Measurements from ENCODE around the gene TBC1D21. TPM values are rescaled to one million over a fixed set of nuclear protein-coding genes. Genes with fewer than 3 reads are reported as not detected.

Gene TBC1D21
- total and polyA plus RNA-seq, 9 of the 15 experiments (the other 6 are each of a cell fraction or from before 2014, with no cell fraction given): not detected

GRCh38 chr15:73908030-73908821 is 34.9 kb downstream of the TBC1D21 start:
- Histone ChIP-seq H3K9me1 (ENCODE audit: control insufficient read depth, insufficient read depth, low read length) (no peaks in the 10 kb centered on the region), H4K20me1 (replicated peaks; ENCODE audit: control insufficient read depth, insufficient read depth, low read length) (peaks cover 4% of the 10 kb centered on the region; the same call in 1 of the 2 replicates), H3K9me3 (replicated peaks; ENCODE audit: control insufficient read depth, insufficient read depth, low read depth, low read length) (no peaks in the 10 kb centered on the region), H3K4me3 (no peak overlapping the region), H2AFZ (ENCODE audit: low read depth, low read length) (0 out of 2 replicates have a peak overlapping the region, but pooled peaks have one; percentile 28), H3K27me3 (ENCODE audit: control insufficient read depth in 2 of 2, insufficient read depth in 2 of 2, low read length in 2 of 2) (peaks cover 0 to 37% of the 10 kb centered on the region in 2 experiments; a peak in 3 of 5 replicates), H3K4me2 (ENCODE audit: insufficient read depth, low read length) (no peak overlapping the region), H3K27ac (ENCODE audit: extremely low read depth, low read depth, low read length) (no peak overlapping the region), H3K36me3 (ENCODE audit: control insufficient read depth, insufficient read depth, low read length) (no peaks in the 10 kb centered on the region), H3K9ac (ENCODE audit: insufficient read depth in 1 of 2, low read depth in 2 of 2, low read length in 2 of 2) (no peak overlapping the region), H3K79me2 (ENCODE audit: control insufficient read depth, insufficient read depth, low read length) (no peaks in the 10 kb centered on the region), H3K4me1 (replicated peaks in 1 of 2; ENCODE audit: control insufficient read depth in 2 of 2, insufficient read depth in 2 of 2, low read length in 2 of 2) (no peaks in the 10 kb centered on the region)
- in situ Hi-C loops (cut with MboI): no loop called here
- FAIRE-seq: peak; percentile 84
- intact Hi-C loops (cut with micrococcal nuclease): loop anchor here (1.0 to 5.0 kb wide), 2 partner anchors 34 to 196 kb away; no protein-coding TSS in a partner anchor
- ChIA-PET CTCF (ENCODE audit: low intra/inter-chr PET ratio) (interaction anchor here (1.8 kb wide), 1 partner anchor 34 kb away, joined by 9 read pairs; the partner anchor contains the start of gene TBC1D21), POLR2A (no interaction called here)
- no TSS peak for BruUV-seq (replicated peaks)
- peak; percentile 100 for ATAC-seq
- peak; percentile 67 to 75 (median 70) for DNase-seq (ENCODE audit: extremely low read depth in 1 of 4, low spot score in 3 of 4)
- WGBS (ENCODE audit: insufficient coverage, low coverage, missing lambda C conversion rate): 3% methylated on average over 6 of the region's 7 CpGs
- TF ChIP-seq, protein P1, sequence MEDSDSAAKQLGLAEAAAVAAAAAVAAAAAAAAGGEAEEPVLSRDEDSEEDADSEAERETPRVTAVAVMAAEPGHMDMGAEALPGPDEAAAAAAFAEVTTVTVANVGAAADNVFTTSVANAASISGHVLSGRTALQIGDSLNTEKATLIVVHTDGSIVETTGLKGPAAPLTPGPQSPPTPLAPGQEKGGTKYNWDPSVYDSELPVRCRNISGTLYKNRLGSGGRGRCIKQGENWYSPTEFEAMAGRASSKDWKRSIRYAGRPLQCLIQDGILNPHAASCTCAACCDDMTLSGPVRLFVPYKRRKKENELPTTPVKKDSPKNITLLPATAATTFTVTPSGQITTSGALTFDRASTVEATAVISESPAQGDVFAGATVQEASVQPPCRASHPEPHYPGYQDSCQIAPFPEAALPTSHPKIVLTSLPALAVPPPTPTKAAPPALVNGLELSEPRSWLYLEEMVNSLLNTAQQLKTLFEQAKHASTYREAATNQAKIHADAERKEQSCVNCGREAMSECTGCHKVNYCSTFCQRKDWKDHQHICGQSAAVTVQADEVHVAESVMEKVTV (CRISPR knock-in tag; IDR thresholded peaks at IDR 0.05): peak; percentile 59; the same call in 1 of the 2 replicates
- no peak for TF ChIP-seq E2F3 (CRISPR knock-in tag; IDR thresholded peaks at IDR 0.05)
- TF ChIP-seq, protein P2, sequence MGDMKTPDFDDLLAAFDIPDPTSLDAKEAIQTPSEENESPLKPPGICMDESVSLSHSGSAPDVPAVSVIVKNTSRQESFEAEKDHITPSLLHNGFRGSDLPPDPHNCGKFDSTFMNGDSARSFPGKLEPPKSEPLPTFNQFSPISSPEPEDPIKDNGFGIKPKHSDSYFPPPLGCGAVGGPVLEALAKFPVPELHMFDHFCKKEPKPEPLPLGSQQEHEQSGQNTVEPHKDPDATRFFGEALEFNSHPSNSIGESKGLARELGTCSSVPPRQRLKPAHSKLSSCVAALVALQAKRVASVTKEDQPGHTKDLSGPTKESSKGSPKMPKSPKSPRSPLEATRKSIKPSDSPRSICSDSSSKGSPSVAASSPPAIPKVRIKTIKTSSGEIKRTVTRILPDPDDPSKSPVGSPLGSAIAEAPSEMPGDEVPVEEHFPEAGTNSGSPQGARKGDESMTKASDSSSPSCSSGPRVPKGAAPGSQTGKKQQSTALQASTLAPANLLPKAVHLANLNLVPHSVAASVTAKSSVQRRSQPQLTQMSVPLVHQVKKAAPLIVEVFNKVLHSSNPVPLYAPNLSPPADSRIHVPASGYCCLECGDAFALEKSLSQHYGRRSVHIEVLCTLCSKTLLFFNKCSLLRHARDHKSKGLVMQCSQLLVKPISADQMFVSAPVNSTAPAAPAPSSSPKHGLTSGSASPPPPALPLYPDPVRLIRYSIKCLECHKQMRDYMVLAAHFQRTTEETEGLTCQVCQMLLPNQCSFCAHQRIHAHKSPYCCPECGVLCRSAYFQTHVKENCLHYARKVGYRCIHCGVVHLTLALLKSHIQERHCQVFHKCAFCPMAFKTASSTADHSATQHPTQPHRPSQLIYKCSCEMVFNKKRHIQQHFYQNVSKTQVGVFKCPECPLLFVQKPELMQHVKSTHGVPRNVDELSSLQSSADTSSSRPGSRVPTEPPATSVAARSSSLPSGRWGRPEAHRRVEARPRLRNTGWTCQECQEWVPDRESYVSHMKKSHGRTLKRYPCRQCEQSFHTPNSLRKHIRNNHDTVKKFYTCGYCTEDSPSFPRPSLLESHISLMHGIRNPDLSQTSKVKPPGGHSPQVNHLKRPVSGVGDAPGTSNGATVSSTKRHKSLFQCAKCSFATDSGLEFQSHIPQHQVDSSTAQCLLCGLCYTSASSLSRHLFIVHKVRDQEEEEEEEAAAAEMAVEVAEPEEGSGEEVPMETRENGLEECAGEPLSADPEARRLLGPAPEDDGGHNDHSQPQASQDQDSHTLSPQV (IDR thresholded peaks at IDR 0.05): no peak
- TF ChIP-seq POLR3G (IDR thresholded peaks at IDR 0.05; ENCODE audit: extremely low read depth, insufficient read length, insufficient replicate concordance): no peak
- TF ChIP-seq EZH2 (IDR thresholded peaks at IDR 0.05; ENCODE audit: borderline replicate concordance, low read depth, low read length): no peak
- TF ChIP-seq TFAP4 (CRISPR knock-in tag; IDR thresholded peaks at IDR 0.05; ENCODE audit: borderline replicate concordance): peak; percentile 33; the same call in 1 of the 2 replicates
- TF ChIP-seq, protein P3, sequence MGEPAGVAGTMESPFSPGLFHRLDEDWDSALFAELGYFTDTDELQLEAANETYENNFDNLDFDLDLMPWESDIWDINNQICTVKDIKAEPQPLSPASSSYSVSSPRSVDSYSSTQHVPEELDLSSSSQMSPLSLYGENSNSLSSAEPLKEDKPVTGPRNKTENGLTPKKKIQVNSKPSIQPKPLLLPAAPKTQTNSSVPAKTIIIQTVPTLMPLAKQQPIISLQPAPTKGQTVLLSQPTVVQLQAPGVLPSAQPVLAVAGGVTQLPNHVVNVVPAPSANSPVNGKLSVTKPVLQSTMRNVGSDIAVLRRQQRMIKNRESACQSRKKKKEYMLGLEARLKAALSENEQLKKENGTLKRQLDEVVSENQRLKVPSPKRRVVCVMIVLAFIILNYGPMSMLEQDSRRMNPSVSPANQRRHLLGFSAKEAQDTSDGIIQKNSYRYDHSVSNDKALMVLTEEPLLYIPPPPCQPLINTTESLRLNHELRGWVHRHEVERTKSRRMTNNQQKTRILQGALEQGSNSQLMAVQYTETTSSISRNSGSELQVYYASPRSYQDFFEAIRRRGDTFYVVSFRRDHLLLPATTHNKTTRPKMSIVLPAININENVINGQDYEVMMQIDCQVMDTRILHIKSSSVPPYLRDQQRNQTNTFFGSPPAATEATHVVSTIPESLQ (CRISPR knock-in tag; IDR thresholded peaks at IDR 0.05): no peak
- no peak for TF ChIP-seq PHF8 (IDR thresholded peaks at IDR 0.05; ENCODE audit: borderline replicate concordance, low read length)
- 0 out of 2 replicates have a peak, but pooled peaks have one; percentile 22 for TF ChIP-seq CREM (IDR thresholded peaks at IDR 0.05; ENCODE audit: low read depth)
- no peak for TF ChIP-seq NONO (IDR thresholded peaks at IDR 0.05; ENCODE audit: low read depth in 2 of 2, low read length in 1 of 2)

Data from K562 (cell line).